HepG2 (cell line): Measurements from ENCODE around the gene PIANP. TPM values are rescaled to one million over a fixed set of nuclear protein-coding genes. Genes with fewer than 3 reads are reported as not detected.

ENCODE experiments used
- HNF4A ChIP-seq: sonication (generic); formaldehyde crosslinking; IDR thresholded peaks from 2 replicates; pipeline ENCODE4 v1.4.0; 2020; ENCODE audit warnings: missing genetic modification reagents
- REPIN1 ChIP-seq: sonication (generic); formaldehyde crosslinking; IDR thresholded peaks from 2 replicates; pipeline ENCODE4 v1.8.0; 2022; ENCODE audit warnings: missing genetic modification reagents, low read depth, mild to moderate bottlenecking, borderline replicate concordance
- SETDB1 ChIP-seq: sonication (generic); formaldehyde crosslinking; IDR thresholded peaks from 2 replicates; pipeline ENCODE4 v1.5.1; 2020; ENCODE audit warnings: missing genetic modification reagents, mild to moderate bottlenecking, borderline replicate concordance
- ZC3H4 ChIP-seq: sonication (generic); formaldehyde crosslinking; IDR thresholded peaks from 2 replicates; pipeline ENCODE4 v1.4.0; 2020; ENCODE audit warnings: missing genetic modification reagents, borderline replicate concordance
- ZFP37 ChIP-seq: sonication (generic); formaldehyde crosslinking; IDR thresholded peaks from 2 replicates; pipeline ENCODE4 v1.4.0; 2020; ENCODE audit warnings: missing genetic modification reagents, borderline replicate concordance
- ZNF136 ChIP-seq: sonication (generic); formaldehyde crosslinking; IDR thresholded peaks from 2 replicates; pipeline ENCODE4 v1.8.1; 2022; ENCODE audit warnings: low read depth, mild to moderate bottlenecking, moderate library complexity, missing genetic modification reagents
- ZNF143 ChIP-seq: sonication (generic); formaldehyde crosslinking; IDR thresholded peaks from 2 replicates; pipeline ENCODE4 v1.4.0; 2020; ENCODE audit warnings: missing genetic modification reagents
- ZNF251 ChIP-seq: sonication (generic); formaldehyde crosslinking; IDR thresholded peaks from 2 replicates; pipeline ENCODE4 v1.9.0; 2021; ENCODE audit warnings: mild to moderate bottlenecking, missing genetic modification reagents
- ZNF282 ChIP-seq: fragments of 450-650 bp; IDR thresholded peaks from 2 replicates; pipeline ENCODE4 v1.6.1; 2018; ENCODE audit not compliant: partially characterized antibody
- ZNF547 ChIP-seq: sonication (generic); formaldehyde crosslinking; IDR thresholded peaks from 2 replicates; pipeline ENCODE4 v1.5.1; 2020; ENCODE audit warnings: mild to moderate bottlenecking, missing genetic modification reagents
- ZNF562 ChIP-seq: sonication (generic); formaldehyde crosslinking; IDR thresholded peaks from 2 replicates; pipeline ENCODE4 v1.8.0; 2022; ENCODE audit warnings: missing genetic modification reagents, borderline replicate concordance
- polyA plus RNA-seq, 8 experiments: library from polyadenylated mRNA; depleted of rRNA in 3 of 8; stranded (reverse) in 7 of 8; unstranded in 1 of 8; fragments of >200 nt; fragmentation: Illumina TruSeq in 4 of 8; extraction: Trizol in 4 of 8; gene quantifications; 2 replicates each; pipeline versions ENCODE4 v1.2.1 to v1.2.3, GENCODE V29; 2011 to 2016; ENCODE audit warnings: low read depth in 4 of 8, missing spikeins in 1 of 8, mixed read lengths in 1 of 8; ENCODE audit not compliant: insufficient read depth in 1 of 8
- total RNA-seq, 5 experiments: library from RNA; depleted of rRNA; stranded (reverse); fragments of >200 nt; fragmentation: Illumina TruSeq; extraction: Trizol; gene quantifications; 2 replicates each; pipeline ENCODE4 v1.2.3, GENCODE V29; 2016; ENCODE audit warnings: low read depth in 1 of 5
- TF ChIP-seq, protein P1 (sequence below): sonication (generic); formaldehyde crosslinking; IDR thresholded peaks from 2 replicates; pipeline ENCODE4 v1.4.0; 2020; ENCODE audit warnings: missing genetic modification reagents
- TF ChIP-seq, protein P2 (sequence below): sonication (generic); formaldehyde crosslinking; IDR thresholded peaks from 2 replicates; pipeline ENCODE4 v1.4.0; 2020; ENCODE audit warnings: mild to moderate bottlenecking, missing genetic modification reagents
- TF ChIP-seq, protein P3 (sequence below): fragments of 450-650 bp; IDR thresholded peaks from 2 replicates; pipeline ENCODE4 v1.6.1; 2017
- TF ChIP-seq, protein P4 (sequence below): sonication (generic); formaldehyde crosslinking; IDR thresholded peaks from 2 replicates; pipeline ENCODE4 v1.8.0; 2022; ENCODE audit warnings: mild to moderate bottlenecking, missing genetic modification reagents, borderline replicate concordance

The PIANP gene
- total and polyA plus RNA-seq, 2 of the 13 experiments (the other 11 are each of a cell fraction or from before 2014, with no cell fraction given) = not detected

GRCh38 chr12:6723607-6724408 lies 23.2 kb upstream of the PIANP start, which contains the start of gene COPS7A (continued):
- TF ChIP-seq SETDB1 (CRISPR knock-in tag) (no peak), ZNF143 (CRISPR knock-in tag) (peak; percentile 65), ZC3H4 (no peak), REPIN1 (CRISPR knock-in tag) (peak; percentile 85), ZNF251 (CRISPR knock-in tag) (no peak), ZNF136 (CRISPR knock-in tag) (0 out of 2 replicates have a peak, but pooled peaks have one; percentile 73), HNF4A (peak; percentile 37; the same call in 1 of the 2 replicates), ZNF282 (no peak), ZFP37 (CRISPR knock-in tag) (peak; percentile 43; the same call in 1 of the 2 replicates), ZNF562 (CRISPR knock-in tag) (no peak), ZNF547 (peak; percentile 94)
- TF ChIP-seq, protein P1, sequence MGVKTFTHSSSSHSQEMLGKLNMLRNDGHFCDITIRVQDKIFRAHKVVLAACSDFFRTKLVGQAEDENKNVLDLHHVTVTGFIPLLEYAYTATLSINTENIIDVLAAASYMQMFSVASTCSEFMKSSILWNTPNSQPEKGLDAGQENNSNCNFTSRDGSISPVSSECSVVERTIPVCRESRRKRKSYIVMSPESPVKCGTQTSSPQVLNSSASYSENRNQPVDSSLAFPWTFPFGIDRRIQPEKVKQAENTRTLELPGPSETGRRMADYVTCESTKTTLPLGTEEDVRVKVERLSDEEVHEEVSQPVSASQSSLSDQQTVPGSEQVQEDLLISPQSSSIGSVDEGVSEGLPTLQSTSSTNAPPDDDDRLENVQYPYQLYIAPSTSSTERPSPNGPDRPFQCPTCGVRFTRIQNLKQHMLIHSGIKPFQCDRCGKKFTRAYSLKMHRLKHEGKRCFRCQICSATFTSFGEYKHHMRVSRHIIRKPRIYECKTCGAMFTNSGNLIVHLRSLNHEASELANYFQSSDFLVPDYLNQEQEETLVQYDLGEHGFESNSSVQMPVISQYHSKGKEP = peak; percentile 78; the same call in 1 of the 2 replicates
- TF ChIP-seq, protein P2, sequence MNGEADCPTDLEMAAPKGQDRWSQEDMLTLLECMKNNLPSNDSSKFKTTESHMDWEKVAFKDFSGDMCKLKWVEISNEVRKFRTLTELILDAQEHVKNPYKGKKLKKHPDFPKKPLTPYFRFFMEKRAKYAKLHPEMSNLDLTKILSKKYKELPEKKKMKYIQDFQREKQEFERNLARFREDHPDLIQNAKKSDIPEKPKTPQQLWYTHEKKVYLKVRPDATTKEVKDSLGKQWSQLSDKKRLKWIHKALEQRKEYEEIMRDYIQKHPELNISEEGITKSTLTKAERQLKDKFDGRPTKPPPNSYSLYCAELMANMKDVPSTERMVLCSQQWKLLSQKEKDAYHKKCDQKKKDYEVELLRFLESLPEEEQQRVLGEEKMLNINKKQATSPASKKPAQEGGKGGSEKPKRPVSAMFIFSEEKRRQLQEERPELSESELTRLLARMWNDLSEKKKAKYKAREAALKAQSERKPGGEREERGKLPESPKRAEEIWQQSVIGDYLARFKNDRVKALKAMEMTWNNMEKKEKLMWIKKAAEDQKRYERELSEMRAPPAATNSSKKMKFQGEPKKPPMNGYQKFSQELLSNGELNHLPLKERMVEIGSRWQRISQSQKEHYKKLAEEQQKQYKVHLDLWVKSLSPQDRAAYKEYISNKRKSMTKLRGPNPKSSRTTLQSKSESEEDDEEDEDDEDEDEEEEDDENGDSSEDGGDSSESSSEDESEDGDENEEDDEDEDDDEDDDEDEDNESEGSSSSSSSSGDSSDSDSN (CRISPR knock-in tag) = peak; percentile 89
- TF ChIP-seq, protein P3, sequence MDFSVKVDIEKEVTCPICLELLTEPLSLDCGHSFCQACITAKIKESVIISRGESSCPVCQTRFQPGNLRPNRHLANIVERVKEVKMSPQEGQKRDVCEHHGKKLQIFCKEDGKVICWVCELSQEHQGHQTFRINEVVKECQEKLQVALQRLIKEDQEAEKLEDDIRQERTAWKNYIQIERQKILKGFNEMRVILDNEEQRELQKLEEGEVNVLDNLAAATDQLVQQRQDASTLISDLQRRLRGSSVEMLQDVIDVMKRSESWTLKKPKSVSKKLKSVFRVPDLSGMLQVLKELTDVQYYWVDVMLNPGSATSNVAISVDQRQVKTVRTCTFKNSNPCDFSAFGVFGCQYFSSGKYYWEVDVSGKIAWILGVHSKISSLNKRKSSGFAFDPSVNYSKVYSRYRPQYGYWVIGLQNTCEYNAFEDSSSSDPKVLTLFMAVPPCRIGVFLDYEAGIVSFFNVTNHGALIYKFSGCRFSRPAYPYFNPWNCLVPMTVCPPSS = no peak
- TF ChIP-seq, protein P4, sequence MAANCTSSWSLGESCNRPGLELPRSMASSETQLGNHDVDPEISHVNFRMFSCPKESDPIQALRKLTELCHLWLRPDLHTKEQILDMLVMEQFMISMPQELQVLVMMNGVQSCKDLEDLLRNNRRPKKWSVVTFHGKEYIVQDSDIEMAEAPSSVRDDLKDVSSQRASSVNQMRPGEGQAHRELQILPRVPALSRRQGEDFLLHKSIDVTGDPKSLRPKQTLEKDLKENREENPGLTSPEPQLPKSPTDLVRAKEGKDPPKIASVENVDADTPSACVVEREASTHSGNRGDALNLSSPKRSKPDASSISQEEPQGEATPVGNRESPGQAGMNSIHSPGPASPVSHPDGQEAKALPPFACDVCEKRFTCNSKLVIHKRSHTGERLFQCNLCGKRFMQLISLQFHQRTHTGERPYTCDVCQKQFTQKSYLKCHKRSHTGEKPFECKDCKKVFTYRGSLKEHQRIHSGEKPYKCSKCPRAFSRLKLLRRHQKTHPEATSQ (CRISPR knock-in tag) = peak; percentile 44; the same call in 1 of the 2 replicates
